ENCODE results near the gene REELD1.

- no peak for TF ChIP-seq CTCF (IDR thresholded peaks at IDR 0.05)
- TF ChIP-seq POLR2A (IDR thresholded peaks at IDR 0.05) = no peak
These were observed 30.9 kb downstream of the REELD1 start for GRCh38 chr4:146245246-146245645.

All from vagina (tissue), 2 donors.